ENCODE results near the gene NUCB1. TPM values are rescaled to one million over a fixed set of nuclear protein-coding genes. Genes with fewer than 3 reads are reported as not detected.
A peak's percentile ranks its signal among the peaks of the same experiment; 100 is the strongest.

The NUCB1 gene
- total RNA-seq, 2 donors from 2014 or later, result 213 to 270 TPM

GRCh38 chr19:48969276-48970138 lies 69.4 kb downstream of the NUCB1 start:
- H3K9me3 Mint-ChIP-seq, result no peaks in the 10 kb centered on the region
- peaks cover 28 to 35% of the 10 kb centered on the region in 2 donors for H3K4me1 Mint-ChIP-seq (ENCODE audit: low read depth in 2 of 2)
- H3K27me3 Mint-ChIP-seq, result no peaks in the 10 kb centered on the region
- H3K27ac Mint-ChIP-seq, result peak overlapping the region in 1 of 2 donors; percentile 86
- peaks cover 7% of the 10 kb centered on the region for H3K36me3 Mint-ChIP-seq
- ATAC-seq (peak in 1 of 2 donors; percentile 1), DNase-seq (ENCODE audit: low spot score) (no peak)
- no peak overlapping the region for H3K4me3 Mint-ChIP-seq

DNA sequence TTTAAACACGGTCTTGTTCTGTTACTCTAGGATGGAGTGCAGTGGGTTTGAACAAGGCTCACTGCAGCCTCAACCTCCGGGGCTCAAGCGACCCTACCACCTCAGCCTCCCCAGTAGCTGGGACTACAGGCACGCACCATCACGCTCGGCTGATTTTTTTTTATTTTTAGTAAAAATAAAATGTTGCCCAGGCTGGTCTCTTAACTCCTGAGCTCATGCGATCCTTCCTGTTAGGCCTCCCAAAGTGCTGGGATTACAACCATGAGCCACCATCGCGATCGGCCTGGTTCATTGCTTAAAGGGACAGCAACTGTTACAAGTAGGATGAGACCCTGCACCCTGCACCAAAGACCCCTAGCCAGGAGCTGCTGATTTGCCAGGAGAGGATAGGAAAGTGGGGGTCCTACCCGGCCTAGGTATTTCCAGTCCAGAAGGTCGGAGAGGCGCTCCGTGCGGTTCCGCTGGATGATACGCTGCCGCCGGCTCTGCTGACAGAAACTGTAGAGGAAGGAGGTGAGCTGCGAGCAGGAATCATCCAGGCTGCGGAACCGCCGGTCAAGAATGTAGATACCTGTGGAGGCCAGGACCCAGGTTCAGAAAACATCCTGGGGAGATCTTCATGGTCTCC lies 70.1 kb downstream of the NUCB1 start:
- DNase-seq (ENCODE audit: low spot score), result no peak
- H3K4me3 Mint-ChIP-seq, result no peak overlapping the region
- no peak for ATAC-seq
- no peaks in the 10 kb centered on the region for H3K27me3 Mint-ChIP-seq
- no peak overlapping the region for H3K27ac Mint-ChIP-seq
- no peaks in the 10 kb centered on the region for H3K9me3 Mint-ChIP-seq
- peaks cover 7% of the 10 kb centered on the region for H3K36me3 Mint-ChIP-seq
- peaks cover 21 to 28% of the 10 kb centered on the region in 2 donors for H3K4me1 Mint-ChIP-seq (ENCODE audit: low read depth in 2 of 2)

DNA sequence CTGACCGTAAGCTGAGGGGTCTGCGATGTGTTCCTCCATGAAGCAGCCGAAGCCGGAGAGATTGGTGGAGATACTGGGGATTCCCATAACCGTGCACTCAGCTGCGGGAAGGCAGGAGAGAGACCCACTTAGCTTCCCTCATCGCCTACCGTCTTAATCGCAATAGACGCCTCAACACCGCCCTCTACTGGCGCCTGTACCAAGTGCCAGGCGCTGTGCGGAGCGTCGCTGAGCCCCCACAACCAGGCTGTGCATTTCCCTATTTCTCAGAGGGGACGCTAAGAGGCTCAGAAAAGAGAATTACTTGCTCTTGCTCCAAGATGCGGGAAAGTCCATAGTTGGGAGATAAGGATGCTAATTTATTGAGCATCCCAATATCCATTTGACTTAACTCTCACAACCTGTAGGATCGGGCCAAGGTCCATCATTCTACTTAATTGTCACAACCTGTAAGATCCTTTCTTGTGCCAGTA lies 70.8 kb downstream of the NUCB1 start:
- no peaks in the 10 kb centered on the region for H3K9me3 Mint-ChIP-seq
- peak overlapping the region in 1 of 2 donors; percentile 67 for H3K27ac Mint-ChIP-seq
- peaks cover 15 to 21% of the 10 kb centered on the region in 2 donors for H3K4me1 Mint-ChIP-seq (ENCODE audit: low read depth in 2 of 2)
- peak; percentile 63 to 69 for ATAC-seq
- H3K36me3 Mint-ChIP-seq, result peaks cover 7% of the 10 kb centered on the region
- H3K4me3 Mint-ChIP-seq, result no peak overlapping the region
- H3K27me3 Mint-ChIP-seq, result no peaks in the 10 kb centered on the region
- DNase-seq (ENCODE audit: low spot score), result peak; percentile 78

Other genes with a start within 250 kb of the NUCB1 start
- gene NTN5, start 227.3 kb upstream of the NUCB1 start, total RNA-seq, result under 1 TPM; 0.21 to 0.28 TPM
- gene FUT2, start 204.3 kb upstream of the NUCB1 start, total RNA-seq, result not detected
- gene MAMSTR, start 180.6 kb upstream of the NUCB1 start, total RNA-seq, result 1 to 10 TPM; 1.0 to 1.2 TPM
- under 1 TPM; 0.12 to 0.95 TPM for gene RASIP1, start 159.7 kb upstream of the NUCB1 start, total RNA-seq
- not detected for gene IZUMO1, start 153.4 kb upstream of the NUCB1 start, total RNA-seq
- under 1 TPM in 1 of 2 donors, not detected in 1; 0.21 TPM for gene FUT1, start 147.7 kb upstream of the NUCB1 start, total RNA-seq
- not detected for gene FGF21, start 144.8 kb upstream of the NUCB1 start, total RNA-seq
- gene BCAT2, start 89.3 kb upstream of the NUCB1 start, total RNA-seq, result 10 to 100 TPM; 31.7 to 40.4 TPM
- under 1 TPM in 1 of 2 donors, not detected in 1; 0.26 TPM for gene HSD17B14, start 63.8 kb upstream of the NUCB1 start, total RNA-seq
- 1 to 10 TPM; 3.8 to 5.4 TPM for gene PLEKHA4, start 31.7 kb upstream of the NUCB1 start, total RNA-seq
- gene PPP1R15A, start 27.9 kb upstream of the NUCB1 start, total RNA-seq, result 100 to 1,000 TPM in 1 of 2 donors, 10 to 100 TPM in 1; 74.1 to 111 TPM
- not detected for gene TULP2, start 1.6 kb upstream of the NUCB1 start, total RNA-seq
- under 1 TPM in 1 of 2 donors, not detected in 1; 0.43 TPM for gene DHDH, start 33.4 kb downstream of the NUCB1 start, total RNA-seq
- 100 to 1,000 TPM; 203 to 305 TPM for gene BAX, start 54.6 kb downstream of the NUCB1 start, total RNA-seq
- gene FTL, start 65.0 kb downstream of the NUCB1 start, total RNA-seq, result 1,000 to 10,000 TPM; 1,643 to 2,467 TPM
- gene GYS1, start 93.0 kb downstream of the NUCB1 start, total RNA-seq, result 100 to 1,000 TPM in 1 of 2 donors, 10 to 100 TPM in 1; 85.7 to 119 TPM
- gene RUVBL2, start 93.6 kb downstream of the NUCB1 start, total RNA-seq, result 100 to 1,000 TPM; 101 to 173 TPM
- gene LHB, start 116.8 kb downstream of the NUCB1 start, total RNA-seq, result not detected
- not detected for gene CGB3, start 124.0 kb downstream of the NUCB1 start, total RNA-seq
- not detected for gene CGB2, start 131.6 kb downstream of the NUCB1 start, total RNA-seq
- not detected for gene CGB1, start 136.6 kb downstream of the NUCB1 start, total RNA-seq
- not detected for gene CGB5, start 143.5 kb downstream of the NUCB1 start, total RNA-seq
- not detected for gene CGB8, start 148.8 kb downstream of the NUCB1 start, total RNA-seq
- gene CGB7, start 157.4 kb downstream of the NUCB1 start, total RNA-seq, result not detected
- gene NTF4, start 164.5 kb downstream of the NUCB1 start, total RNA-seq, result not detected
- not detected for gene KCNA7, start 172.4 kb downstream of the NUCB1 start, total RNA-seq
- gene SNRNP70, start 185.1 kb downstream of the NUCB1 start, total RNA-seq, result 100 to 1,000 TPM; 185 to 346 TPM
- gene LIN7B, start 214.1 kb downstream of the NUCB1 start, total RNA-seq, result 1 to 10 TPM; 6.0 to 6.1 TPM
- 1 to 10 TPM in 1 of 2 donors, under 1 TPM in 1; 0.95 to 2.9 TPM for gene C19orf73, start 218.8 kb downstream of the NUCB1 start, total RNA-seq
- 10 to 100 TPM in 1 of 2 donors, 1 to 10 TPM in 1; 7.0 to 11.3 TPM for gene PPFIA3, start 219.2 kb downstream of the NUCB1 start, total RNA-seq